Measurements from ENCODE around the gene SLC38A2. TPM values are rescaled to one million over a fixed set of nuclear protein-coding genes. Genes with fewer than 3 reads are reported as not detected.

Gene SLC38A2
- total RNA-seq, 4 donors from 2014 or later, result 104 to 300 (median 229) TPM

GRCh38 chr12:46368138-46368537 lies 4.4 kb downstream of the SLC38A2 start:
- Histone ChIP-seq H3K4me3 (peak overlapping the region; percentile 9 to 99 (median 98)), H3K4me1 (peaks cover 52 to 75% (median 66%) of the 10 kb centered on the region in 4 donors), H3K36me3 (peaks cover 0 to 76% (median 38%) of the 10 kb centered on the region in 4 donors), H3K27ac (peak overlapping the region; percentile 99 to 100 (median 100)), H3K9me3 (no peaks in the 10 kb centered on the region), H3K27me3 (no peaks in the 10 kb centered on the region)
- DNase-seq, result no peak
- intact Hi-C loops (cut with DNase I; ENCODE audit: low total_unique reads), result no loop called here
- in situ Hi-C loops (cut with MboI; ENCODE audit: low pct_ligation_motif_present in 1 of 4, low pct_unique_long_range_greater_than_20kb in 1 of 4, low sequenced_read_pairs in 3 of 4), result loop anchor here in 2 of 4 donors (10.0 to 25.0 kb wide), 3 partner anchors 294 to 569 kb away; no protein-coding TSS in a partner anchor
- TF ChIP-seq EP300 (IDR thresholded peaks at IDR 0.05; ENCODE audit: low read depth) (no peak), POLR2A (IDR thresholded peaks at IDR 0.05) (no peak), CTCF (IDR thresholded peaks at IDR 0.05) (no peak), POLR2AphosphoS5 (IDR thresholded peaks at IDR 0.05) (no peak)

DNA sequence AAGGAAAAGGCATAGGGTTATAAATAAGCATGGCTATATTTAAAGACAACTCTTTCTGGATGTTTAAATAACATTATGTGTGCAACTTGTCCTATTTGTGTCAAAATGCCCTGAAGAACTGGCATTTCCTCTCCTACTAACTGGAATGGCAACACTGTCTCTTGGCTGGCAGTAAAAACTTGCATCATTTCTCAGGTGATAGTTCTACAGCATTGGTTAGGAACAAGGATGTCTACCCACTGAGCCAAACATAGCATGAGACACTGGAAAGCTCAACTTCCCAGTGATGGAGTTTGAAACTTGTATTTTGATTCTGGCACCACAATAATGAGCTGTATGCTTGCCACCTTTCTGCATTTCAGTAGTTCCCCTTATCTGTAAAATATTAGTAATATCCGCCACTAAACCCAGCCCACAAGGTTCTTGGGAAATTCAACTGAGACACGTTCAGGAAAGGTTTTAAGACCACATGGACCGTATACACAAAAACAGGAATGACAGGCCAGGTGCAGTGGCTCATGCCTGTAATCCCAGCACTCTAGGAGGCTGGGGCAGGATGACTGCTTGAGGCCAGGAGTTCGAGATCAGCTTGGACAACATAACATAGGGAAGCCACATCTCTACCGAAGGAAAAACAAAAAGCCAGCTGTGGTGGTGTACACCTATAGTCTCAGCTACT lies 5.1 kb downstream of the SLC38A2 start:
- DNase-seq, result no peak
- 36 to 40% methylated on average over 2 to 5 of the region's 5 CpGs for WGBS, 2 donors (ENCODE audit: low coverage in 1 of 2)
- Histone ChIP-seq H3K9me3 (no peaks in the 10 kb centered on the region), H3K27me3 (no peaks in the 10 kb centered on the region), H3K4me3 (peak overlapping the region; percentile 9 to 99 (median 98)), H3K27ac (peak overlapping the region; percentile 99 to 100 (median 100)), H3K4me1 (peaks cover 56 to 81% (median 66%) of the 10 kb centered on the region in 4 donors), H3K36me3 (peaks cover 0 to 83% (median 41%) of the 10 kb centered on the region in 4 donors)
- intact Hi-C loops (cut with DNase I; ENCODE audit: low total_unique reads) (no loop called here), in situ Hi-C loops (cut with MboI; ENCODE audit: low pct_ligation_motif_present in 1 of 4, low pct_unique_long_range_greater_than_20kb in 1 of 4, low sequenced_read_pairs in 3 of 4) (loop anchor here in 2 of 4 donors (10.0 to 25.0 kb wide), 3 partner anchors 295 to 570 kb away; no protein-coding TSS in a partner anchor)
- no peak for TF ChIP-seq POLR2AphosphoS5 (IDR thresholded peaks at IDR 0.05)
- no peak for TF ChIP-seq CTCF (IDR thresholded peaks at IDR 0.05)
- TF ChIP-seq POLR2A (IDR thresholded peaks at IDR 0.05), result no peak
- no peak for TF ChIP-seq EP300 (IDR thresholded peaks at IDR 0.05; ENCODE audit: low read depth)

DNA sequence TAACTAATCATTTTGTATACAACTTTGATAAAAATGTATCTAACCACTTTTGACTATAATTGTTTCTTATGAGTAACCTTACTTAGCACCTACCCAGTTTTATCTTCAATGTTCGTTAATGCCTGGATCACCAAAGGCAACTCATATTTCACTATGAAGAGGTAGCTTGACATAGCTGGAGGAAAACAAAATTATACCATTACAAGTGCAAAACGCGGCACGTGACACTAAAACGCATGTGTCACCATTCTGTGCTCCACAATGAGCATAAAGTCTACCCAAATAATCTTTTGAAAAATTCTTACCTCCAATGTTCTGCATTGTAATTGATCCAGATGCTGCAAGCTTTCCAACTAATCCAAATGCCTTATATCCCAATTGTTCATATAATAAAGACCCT lies 5.8 kb downstream of the SLC38A2 start:
- intact Hi-C loops (cut with DNase I; ENCODE audit: low total_unique reads), result no loop called here
- H3K36me3 ChIP-seq, result peaks cover 0 to 90% (median 45%) of the 10 kb centered on the region in 4 donors
- peak in 1 of 3 donors; percentile 12 for TF ChIP-seq POLR2AphosphoS5 (IDR thresholded peaks at IDR 0.05)
- no peak for TF ChIP-seq CTCF (IDR thresholded peaks at IDR 0.05)
- peak overlapping the region in 1 of 4 donors; percentile 99 for H3K4me3 ChIP-seq
- 65 to 74% methylated on average over 5 of the region's 5 CpGs for WGBS, 2 donors (ENCODE audit: low coverage in 1 of 2)
- no peaks in the 10 kb centered on the region for H3K27me3 ChIP-seq
- no peaks in the 10 kb centered on the region for H3K9me3 ChIP-seq
- peak overlapping the region; percentile 53 to 100 (median 99) for H3K27ac ChIP-seq
- DNase-seq, result no peak
- in situ Hi-C loops (cut with MboI; ENCODE audit: low pct_ligation_motif_present in 1 of 4, low pct_unique_long_range_greater_than_20kb in 1 of 4, low sequenced_read_pairs in 3 of 4), result loop anchor here in 2 of 4 donors (10.0 to 25.0 kb wide), 3 partner anchors 296 to 571 kb away; no protein-coding TSS in a partner anchor
- H3K4me1 ChIP-seq, result peaks cover 58 to 88% (median 66%) of the 10 kb centered on the region in 4 donors

GRCh38 chr12:46365951-46366379 lies 6.6 kb downstream of the SLC38A2 start:
- Histone ChIP-seq H3K27me3 (no peaks in the 10 kb centered on the region), H3K27ac (peak overlapping the region; percentile 47 to 99 (median 52)), H3K4me3 (peak overlapping the region in 1 of 4 donors; percentile 99), H3K36me3 (peaks cover 0 to 98% (median 48%) of the 10 kb centered on the region in 4 donors), H3K4me1 (peaks cover 58 to 95% (median 66%) of the 10 kb centered on the region in 4 donors), H3K9me3 (no peaks in the 10 kb centered on the region)
- 25 to 47% methylated on average over 2 of the region's 2 CpGs for WGBS, 2 donors (ENCODE audit: low coverage in 1 of 2)
- intact Hi-C loops (cut with DNase I; ENCODE audit: low total_unique reads) (no loop called here), in situ Hi-C loops (cut with MboI; ENCODE audit: low pct_ligation_motif_present in 1 of 4, low pct_unique_long_range_greater_than_20kb in 1 of 4, low sequenced_read_pairs in 3 of 4) (loop anchor here in 2 of 4 donors (10.0 to 25.0 kb wide), 3 partner anchors 296 to 571 kb away; no protein-coding TSS in a partner anchor)
- no peak for DNase-seq
- TF ChIP-seq CTCF (IDR thresholded peaks at IDR 0.05), result no peak
- TF ChIP-seq POLR2A (IDR thresholded peaks at IDR 0.05), result no peak
- peak in 1 of 3 donors; percentile 23 for TF ChIP-seq POLR2AphosphoS5 (IDR thresholded peaks at IDR 0.05)
- no peak for TF ChIP-seq EP300 (IDR thresholded peaks at IDR 0.05; ENCODE audit: low read depth)

All from transverse colon (tissue), 4 donors.